A549 (cell line): ENCODE measurements around the gene TNRC6A. TPM values are rescaled to one million over a fixed set of nuclear protein-coding genes. Genes with fewer than 3 reads are reported as not detected.

Source experiments
- ATAC-seq, 2 experiments: fragments of 200-7000 bp in 1 of 2; fragments of >200 bp in 1 of 2; cut with Nextera tagmentation in 1 of 2; cut with Tn5 transposase in 1 of 2; 3 replicates each; pipeline versions ENCODE4 v1.8.0 to v1.9.1; 2018 to 2020; ENCODE audit warnings: mild to moderate bottlenecking in 1 of 2, moderate library complexity in 1 of 2
- CTCF ChIA-PET: fragments of 300-600 bp; sonication (Branson Sonifier 250); formaldehyde crosslinking; extraction: SDS; loops from one replicate; lab custom pipeline; 2021; ENCODE audit warnings: antibody characterized with exemption, inconsistent platforms; lab: Yijun Ruan, JAX
- POLR2A ChIA-PET: fragments of 350-600 bp; formaldehyde crosslinking; extraction: SDS; loops from one replicate; lab custom pipeline; 2021; ENCODE audit warnings: antibody characterized with exemption, inconsistent platforms; lab: Yijun Ruan, JAX
- DNase-seq, 2 experiments: peaks; one replicate each; pipeline versions ENCODE4 v3.0.0 to v3.0.0-alpha.2; 2011 to 2016; ENCODE audit warnings: low read depth in 1 of 2, low spot score in 1 of 2
- FAIRE-seq: peaks from 2 replicates; lab custom pipeline; 2011; peaks lifted over from hg19 to GRCh38; lab: Jason Lieb, UNC
- H3K27ac ChIP-seq, 2 experiments: fragments of >200 bp; sonication (Bioruptor Twin); formaldehyde crosslinking; 3 replicates each; pipeline ENCODE4 v1.5.1; 2016 to 2017
- H3K4me1 ChIP-seq: fragments of >200 bp; sonication (Bioruptor Twin); formaldehyde crosslinking; 3 replicates; pipeline ENCODE4 v1.6.1; 2016
- H3K4me2 ChIP-seq: fragments of >200 bp; sonication (Bioruptor Twin); formaldehyde crosslinking; 3 replicates; pipeline ENCODE4 v1.6.1; 2016
- H3K4me3 ChIP-seq: fragments of >200 bp; sonication (Bioruptor Twin); formaldehyde crosslinking; 3 replicates; pipeline ENCODE4 v1.5.1; 2016
- H3K9me3 ChIP-seq: fragments of >200 bp; sonication (Bioruptor Twin); formaldehyde crosslinking; 3 replicates; pipeline ENCODE4 v1.6.1; 2016
- CHD2 ChIP-seq: fragments of 150-350 bp; IDR thresholded peaks from 2 replicates; pipeline ENCODE4 v1.6.1; 2014; ENCODE audit warnings: low read length; ENCODE audit not compliant: partially characterized antibody
- ESRRA ChIP-seq: fragments of 150-350 bp; IDR thresholded peaks from 2 replicates; pipeline ENCODE4 v1.6.1; 2014; ENCODE audit warnings: mild to moderate bottlenecking, low read length, borderline replicate concordance
- FOSB ChIP-seq: fragments of 250-450 bp; sonication (Bioruptor Pico); IDR thresholded peaks from 2 replicates; pipeline ENCODE4 v1.5.0; 2020; ENCODE audit warnings: mild to moderate bottlenecking, moderate library complexity
- GATA3 ChIP-seq: IDR thresholded peaks from 2 replicates; pipeline ENCODE4 v1.6.1; 2012; ENCODE audit warnings: borderline replicate concordance
- HOXB5 ChIP-seq: fragments of 250-450 bp; sonication (Bioruptor Pico); IDR thresholded peaks from 2 replicates; pipeline ENCODE4 v1.5.0; 2020; ENCODE audit warnings: mild to moderate bottlenecking, moderate library complexity
- KDM5A ChIP-seq: fragments of 200-600 bp; sonication (generic); IDR thresholded peaks from 2 replicates; pipeline ENCODE4 v1.6.1; 2016; ENCODE audit warnings: antibody characterized with exemption, mild to moderate bottlenecking
- POLR2A ChIP-seq: IDR thresholded peaks from 2 replicates; pipeline ENCODE4 v1.6.1; 2012; ENCODE audit warnings: mild to moderate bottlenecking, low read length
- RAD21 ChIP-seq, 2 experiments: fragments of >200 bp in 1 of 2; sonication (Bioruptor Twin) in 1 of 2; formaldehyde crosslinking in 1 of 2; IDR thresholded peaks in 1 of 2; conservative IDR thresholded peaks in 1 of 2; 2 replicates in 1 of 2; 3 replicates in 1 of 2; pipeline ENCODE4 v1.6.1; 2012 to 2018; ENCODE audit warnings: inconsistent platforms in 1 of 2
- SMC3 ChIP-seq: fragments of >200 bp; sonication (Bioruptor Twin); formaldehyde crosslinking; IDR thresholded peaks from 3 replicates; pipeline ENCODE4 v1.6.1; 2018; ENCODE audit warnings: inconsistent platforms
- TFCP2L1 ChIP-seq: fragments of 250-450 bp; sonication (Bioruptor Pico); IDR thresholded peaks from 2 replicates; pipeline ENCODE4 v1.5.0; 2021; ENCODE audit warnings: mild to moderate bottlenecking
- WGBS: methylation state at CpG from one replicate; pipeline ENCODE4 v1.1.6; 2017; ENCODE audit errors: missing lambda C conversion rate; 5-methylcytosine and 5-hydroxymethylcytosine counted together
- polyA plus RNA-seq, 4 experiments: library from polyadenylated mRNA; depleted of rRNA in 3 of 4; stranded (reverse); fragments of >200 nt; fragmentation: RNase III in 1 of 4; extraction: RNeasy Plus Mini Kit Qiagen cat#74134 plus additional on column Dnase treatment in 1 of 4; gene quantifications; 2 replicates in 3 of 4; 3 replicates in 1 of 4; pipeline ENCODE4 v1.2.3, GENCODE V29; 2011 to 2017
- TF ChIP-seq, protein P1 (sequence below): fragments of >200 bp; sonication (Bioruptor Twin); formaldehyde crosslinking; IDR thresholded peaks from 3 replicates; pipeline ENCODE4 v1.5.1; 2016
- TF ChIP-seq, protein P2 (sequence below): fragments of >200 bp; sonication (Bioruptor Twin); formaldehyde crosslinking; IDR thresholded peaks from 2 replicates; pipeline ENCODE4 v1.6.1; 2016
- TF ChIP-seq, protein P3 (sequence below): IDR thresholded peaks from 2 replicates; pipeline ENCODE4 v1.6.1; 2012
- TF ChIP-seq, protein P4 (sequence below): fragments of 450-650 bp; IDR thresholded peaks from 2 replicates; pipeline ENCODE4 v1.6.1; 2014; ENCODE audit warnings: antibody characterized with exemption
- TF ChIP-seq, protein P5 (sequence below): IDR thresholded peaks from 2 replicates; pipeline ENCODE4 v1.6.1; 2012

The TNRC6A gene
- polyA plus RNA-seq, 2 of the 4 experiments (the other 2 are of a cell fraction), result 26.7 to 51.6 TPM

DNA sequence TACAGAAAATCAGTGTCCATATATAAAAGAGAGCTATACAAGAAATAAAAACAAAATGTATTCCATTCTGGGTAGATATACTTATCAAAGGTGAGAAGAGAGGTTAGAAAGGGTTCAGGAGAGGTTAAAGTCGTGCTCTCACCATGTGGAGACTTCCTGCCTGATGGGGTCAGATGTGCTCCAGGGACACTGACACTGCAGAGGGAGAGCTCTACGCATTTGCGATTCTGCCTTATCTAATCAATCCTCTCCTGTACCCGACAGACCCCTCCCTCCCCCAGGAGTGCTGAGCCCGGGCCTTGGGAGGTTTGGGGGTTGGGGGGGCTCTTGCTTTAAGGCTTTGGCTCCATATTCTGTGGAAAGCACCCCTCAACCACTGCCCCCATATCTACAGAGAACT is 99.7 kb downstream of the TNRC6A start:
- no peak for DNase-seq
- peak in 1 of 2 experiments; percentile 33; a peak in 3 of 6 replicates for ATAC-seq
- no peak overlapping the region for H3K27ac ChIP-seq
- H3K4me2 ChIP-seq, result no peak overlapping the region
- no peak overlapping the region for H3K4me3 ChIP-seq
- WGBS, result 70% methylated on average over 5 of the region's 5 CpGs
- POLR2A ChIA-PET, result no interaction called here
- TF ChIP-seq, protein P1, sequence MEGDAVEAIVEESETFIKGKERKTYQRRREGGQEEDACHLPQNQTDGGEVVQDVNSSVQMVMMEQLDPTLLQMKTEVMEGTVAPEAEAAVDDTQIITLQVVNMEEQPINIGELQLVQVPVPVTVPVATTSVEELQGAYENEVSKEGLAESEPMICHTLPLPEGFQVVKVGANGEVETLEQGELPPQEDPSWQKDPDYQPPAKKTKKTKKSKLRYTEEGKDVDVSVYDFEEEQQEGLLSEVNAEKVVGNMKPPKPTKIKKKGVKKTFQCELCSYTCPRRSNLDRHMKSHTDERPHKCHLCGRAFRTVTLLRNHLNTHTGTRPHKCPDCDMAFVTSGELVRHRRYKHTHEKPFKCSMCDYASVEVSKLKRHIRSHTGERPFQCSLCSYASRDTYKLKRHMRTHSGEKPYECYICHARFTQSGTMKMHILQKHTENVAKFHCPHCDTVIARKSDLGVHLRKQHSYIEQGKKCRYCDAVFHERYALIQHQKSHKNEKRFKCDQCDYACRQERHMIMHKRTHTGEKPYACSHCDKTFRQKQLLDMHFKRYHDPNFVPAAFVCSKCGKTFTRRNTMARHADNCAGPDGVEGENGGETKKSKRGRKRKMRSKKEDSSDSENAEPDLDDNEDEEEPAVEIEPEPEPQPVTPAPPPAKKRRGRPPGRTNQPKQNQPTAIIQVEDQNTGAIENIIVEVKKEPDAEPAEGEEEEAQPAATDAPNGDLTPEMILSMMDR, result no peak
- TF ChIP-seq TFCP2L1, result no peak
- peaks cover 12% of the 10 kb centered on the region for H3K4me1 ChIP-seq
- CTCF ChIA-PET, result no interaction called here
- no peak for FAIRE-seq
- no peaks in the 10 kb centered on the region for H3K9me3 ChIP-seq

DNA sequence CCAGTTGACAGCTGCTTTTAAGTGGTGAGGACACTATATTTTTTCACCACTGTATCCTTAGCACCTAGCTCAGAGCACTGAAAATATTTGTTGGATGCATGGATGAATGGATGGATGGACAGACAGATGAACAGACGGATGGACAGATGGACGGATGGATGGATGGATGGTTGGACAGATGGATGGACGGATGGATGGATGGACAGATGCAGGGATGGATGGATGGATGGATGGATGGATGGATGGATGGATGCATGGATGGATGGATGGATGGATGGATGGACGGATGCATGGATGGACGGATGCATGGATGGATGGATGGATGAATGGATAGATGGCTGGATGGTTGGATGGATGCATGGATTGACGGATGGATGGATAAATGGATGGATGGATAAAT is 103.9 kb downstream of the TNRC6A start:
- H3K4me2 ChIP-seq, result no peak overlapping the region
- DNase-seq, result no peak
- ATAC-seq, result no peak
- WGBS, result 86% methylated on average over 6 of the region's 6 CpGs
- ChIA-PET CTCF (interaction anchor here (0.8 to 1.6 kb wide), 7 partner anchors 17 to 302 kb away, joined by 3 to 5 read pairs (median 4); no protein-coding TSS in a partner anchor), POLR2A (no interaction called here)
- no peak for FAIRE-seq
- H3K4me1 ChIP-seq, result peaks cover 18% of the 10 kb centered on the region
- no peaks in the 10 kb centered on the region for H3K9me3 ChIP-seq
- H3K4me3 ChIP-seq, result no peak overlapping the region
- H3K27ac ChIP-seq, result no peak overlapping the region
- TF ChIP-seq SMC3 (no peak), KDM5A (no peak), ESRRA (no peak)

DNA sequence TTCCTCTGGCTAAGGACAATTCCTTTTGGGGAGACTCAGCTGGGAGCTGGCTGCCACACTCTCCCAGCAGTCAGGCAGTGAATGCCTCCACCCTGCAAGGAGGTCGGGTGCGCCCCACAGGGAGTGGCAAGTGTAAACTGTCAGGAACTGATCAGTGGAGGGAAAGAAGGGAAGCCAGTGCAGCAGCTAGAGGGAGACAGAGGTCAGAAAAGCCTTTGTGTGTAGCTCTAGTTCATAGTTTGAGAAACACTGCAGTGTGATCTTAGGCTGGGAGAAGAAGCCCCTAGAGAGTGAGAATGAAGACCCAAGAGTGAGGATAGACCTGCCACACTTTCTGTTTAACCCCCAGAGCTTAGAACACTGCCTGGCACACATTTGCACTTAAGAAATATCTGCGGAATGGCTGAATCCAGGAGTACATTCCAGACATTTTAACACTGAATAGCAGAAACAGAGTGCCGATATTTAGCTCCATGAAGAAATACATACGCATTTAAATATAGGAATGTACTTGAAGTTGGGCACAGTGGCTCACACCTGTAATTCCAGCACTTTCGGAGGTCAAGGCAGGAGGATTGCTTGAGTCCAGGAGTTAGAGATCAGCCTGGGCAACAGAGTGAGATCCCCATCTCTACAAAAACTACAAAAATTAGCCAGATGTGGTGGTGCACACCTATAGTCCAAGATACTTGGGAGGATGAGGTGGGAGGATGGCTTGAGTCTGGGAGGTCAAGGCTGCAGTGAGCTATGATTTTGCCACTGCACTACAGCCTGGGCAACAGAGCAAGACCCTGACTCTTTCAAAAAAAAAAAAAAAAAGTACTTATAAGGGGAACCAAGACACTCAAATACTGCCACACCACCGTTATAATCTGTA is 105.2 kb downstream of the TNRC6A start:
- no peak for FAIRE-seq
- H3K4me2 ChIP-seq, result peak overlapping the region; percentile 49

DNA sequence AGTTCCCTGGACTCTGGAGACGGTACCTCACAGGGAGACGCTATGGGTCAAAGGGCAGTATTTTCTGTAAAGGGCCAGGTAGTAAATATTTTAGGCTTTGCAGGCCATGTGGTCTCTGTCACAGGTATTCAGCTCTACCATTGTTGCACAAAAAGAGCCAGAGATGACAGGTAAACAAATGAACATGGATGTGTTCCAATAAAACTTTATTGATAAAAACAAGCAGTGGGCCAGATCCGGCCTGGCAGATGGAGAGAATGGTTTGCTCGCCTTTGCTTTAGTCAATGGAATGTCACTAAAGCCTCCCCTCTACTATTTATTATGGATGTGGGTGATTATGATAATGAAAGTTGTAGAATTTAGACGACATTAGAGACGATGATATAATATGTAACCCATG is 107.4 kb downstream of the TNRC6A start:
- ATAC-seq, result no peak
- Histone ChIP-seq H3K4me1 (peaks cover 52% of the 10 kb centered on the region), H3K4me3 (no peak overlapping the region), H3K27ac (peak overlapping the region; percentile 33 to 92; a peak in 3 of 6 replicates), H3K4me2 (no peak overlapping the region), H3K9me3 (no peaks in the 10 kb centered on the region)
- 93% methylated on average over 6 of the region's 6 CpGs for WGBS
- CTCF ChIA-PET, result interaction anchor here (1.0 to 1.4 kb wide), 3 partner anchors 11 to 321 kb away, joined by 3 to 4 read pairs (median 3); no protein-coding TSS in a partner anchor
- no peak for DNase-seq
- POLR2A ChIA-PET, result interaction anchor here (0.7 kb wide), 1 partner anchor 280 kb away, joined by 4 read pairs; no protein-coding TSS in a partner anchor
- no peak for FAIRE-seq
- TF ChIP-seq ESRRA (no peak), RAD21 (conservative IDR thresholded peaks at IDR 0.05 in 1 of 2, IDR thresholded peaks at IDR 0.05 in 1 of 2) (no peak), FOSB (CRISPR knock-in tag) (no peak), GATA3 (no peak), HOXB5 (CRISPR knock-in tag) (no peak), POLR2A (no peak)
- TF ChIP-seq, protein P2, sequence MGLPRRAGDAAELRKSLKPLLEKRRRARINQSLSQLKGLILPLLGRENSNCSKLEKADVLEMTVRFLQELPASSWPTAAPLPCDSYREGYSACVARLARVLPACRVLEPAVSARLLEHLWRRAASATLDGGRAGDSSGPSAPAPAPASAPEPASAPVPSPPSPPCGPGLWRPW, result no peak
- TF ChIP-seq, protein P3, sequence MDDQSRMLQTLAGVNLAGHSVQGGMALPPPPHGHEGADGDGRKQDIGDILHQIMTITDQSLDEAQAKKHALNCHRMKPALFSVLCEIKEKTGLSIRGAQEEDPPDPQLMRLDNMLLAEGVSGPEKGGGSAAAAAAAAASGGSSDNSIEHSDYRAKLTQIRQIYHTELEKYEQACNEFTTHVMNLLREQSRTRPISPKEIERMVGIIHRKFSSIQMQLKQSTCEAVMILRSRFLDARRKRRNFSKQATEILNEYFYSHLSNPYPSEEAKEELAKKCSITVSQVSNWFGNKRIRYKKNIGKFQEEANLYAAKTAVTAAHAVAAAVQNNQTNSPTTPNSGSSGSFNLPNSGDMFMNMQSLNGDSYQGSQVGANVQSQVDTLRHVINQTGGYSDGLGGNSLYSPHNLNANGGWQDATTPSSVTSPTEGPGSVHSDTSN, result no peak
- TF ChIP-seq, protein P1, result no peak
- TF ChIP-seq, protein P4, sequence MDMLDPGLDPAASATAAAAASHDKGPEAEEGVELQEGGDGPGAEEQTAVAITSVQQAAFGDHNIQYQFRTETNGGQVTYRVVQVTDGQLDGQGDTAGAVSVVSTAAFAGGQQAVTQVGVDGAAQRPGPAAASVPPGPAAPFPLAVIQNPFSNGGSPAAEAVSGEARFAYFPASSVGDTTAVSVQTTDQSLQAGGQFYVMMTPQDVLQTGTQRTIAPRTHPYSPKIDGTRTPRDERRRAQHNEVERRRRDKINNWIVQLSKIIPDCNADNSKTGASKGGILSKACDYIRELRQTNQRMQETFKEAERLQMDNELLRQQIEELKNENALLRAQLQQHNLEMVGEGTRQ, result no peak

More for the DNA sequence above, 105.2 kb downstream of the TNRC6A start:
- ChIA-PET CTCF (interaction anchor here (0.5 to 1.8 kb wide), 59 partner anchors 9 to 391 kb away, joined by 3 to 22 read pairs (median 4); partner anchors contain the start of genes ARHGAP17 and SLC5A11), POLR2A (interaction anchor here (1.0 to 1.2 kb wide), 4 partner anchors 19 to 272 kb away, joined by 3 to 5 read pairs (median 4); no protein-coding TSS in a partner anchor)
- no peak overlapping the region for H3K4me3 ChIP-seq
- 37% methylated on average over 7 of the region's 7 CpGs for WGBS
- H3K4me1 ChIP-seq, result peaks cover 31% of the 10 kb centered on the region
- ATAC-seq (peak; percentile 87), DNase-seq (peak; percentile 71 to 76)
- no peaks in the 10 kb centered on the region for H3K9me3 ChIP-seq
- peak overlapping the region; percentile 63 to 74 for H3K27ac ChIP-seq
- TF ChIP-seq, protein P1, result peak; percentile 90
- TF ChIP-seq, protein P5, sequence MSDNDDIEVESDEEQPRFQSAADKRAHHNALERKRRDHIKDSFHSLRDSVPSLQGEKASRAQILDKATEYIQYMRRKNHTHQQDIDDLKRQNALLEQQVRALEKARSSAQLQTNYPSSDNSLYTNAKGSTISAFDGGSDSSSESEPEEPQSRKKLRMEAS, result peak; percentile 38; the same call in 1 of the 2 replicates
- TF ChIP-seq RAD21 (conservative IDR thresholded peaks at IDR 0.05 in 1 of 2, IDR thresholded peaks at IDR 0.05 in 1 of 2) (peak; percentile 92 to 96), SMC3 (peak; percentile 91), CHD2 (no peak), TFCP2L1 (no peak)
